H1 (cell line): ENCODE results near the gene CELF2. TPM values are rescaled to one million over a fixed set of nuclear protein-coding genes. Genes with fewer than 3 reads are reported as not detected.
A peak's percentile ranks its signal among the peaks of the same experiment; 100 is the strongest.

Experiments
- CTCF ChIA-PET: fragments of 300-600 bp; sonication (Branson Sonifier 250); formaldehyde crosslinking; loops from one replicate; lab custom pipeline; 2021; ENCODE audit not compliant: partially characterized antibody; lab: Charles Lee
- POLR2A ChIA-PET: fragments of 300-600 bp; sonication (Branson Sonifier 250); formaldehyde crosslinking; loops from one replicate; lab custom pipeline; 2021; ENCODE audit warnings: inconsistent platforms; ENCODE audit not compliant: partially characterized antibody; lab: Charles Lee
- DNase-seq, 2 experiments: peaks; one replicate each; pipeline versions ENCODE4 v3.0.0 to v3.0.0-alpha.2; 2010 to 2022; ENCODE audit warnings: low spot score in 2 of 2, low read depth in 1 of 2, mixed read lengths in 1 of 2
- FAIRE-seq: peaks from 2 replicates; lab custom pipeline; 2011; peaks lifted over from hg19 to GRCh38; lab: Jason Lieb, UNC
- H2AFZ ChIP-seq: 2 replicates; pipeline ENCODE4 v1.8.1; 2012; ENCODE audit warnings: low read length, inconsistent platforms
- H2AK5ac ChIP-seq: 2 replicates; pipeline ENCODE4 v1.6.1; 2013; ENCODE audit warnings: low read depth, low read length
- H2BK120ac ChIP-seq: replicated peaks from 2 replicates; pipeline ENCODE3; 2013; ENCODE audit warnings: low read depth, low read length, inconsistent platforms
- H2BK12ac ChIP-seq: 2 replicates; pipeline ENCODE4 v1.6.1; 2013; ENCODE audit warnings: low read depth, low read length
- H2BK15ac ChIP-seq: 2 replicates; pipeline ENCODE4 v1.6.1; 2013; ENCODE audit warnings: low read length
- H2BK20ac ChIP-seq: 2 replicates; pipeline ENCODE4 v1.6.1; 2013; ENCODE audit warnings: low read length
- H2BK5ac ChIP-seq: 2 replicates; pipeline ENCODE4 v1.6.1; 2013; ENCODE audit warnings: low read depth, low read length
- H3K14ac ChIP-seq: 2 replicates; pipeline ENCODE4 v1.6.1; 2013; ENCODE audit warnings: inconsistent platforms; ENCODE audit not compliant: insufficient read length
- H3K18ac ChIP-seq: 2 replicates; pipeline ENCODE4 v1.6.1; 2013; ENCODE audit warnings: low read length; ENCODE audit errors: extremely low read depth
- H3K23ac ChIP-seq: 2 replicates; pipeline ENCODE4 v1.6.1; 2013; ENCODE audit warnings: inconsistent platforms; ENCODE audit not compliant: insufficient read length
- H3K23me2 ChIP-seq: 2 replicates; pipeline ENCODE4 v1.6.1; 2013; ENCODE audit warnings: low read depth, low read length
- H3K27ac ChIP-seq: 2 replicates; pipeline ENCODE4 v1.6.1; 2011; ENCODE audit warnings: low read depth, low read length, inconsistent platforms
- H3K27me3 ChIP-seq, 4 experiments: replicated peaks in 1 of 4; 1 replicate in 1 of 4; 2 replicates in 3 of 4; pipeline versions ENCODE4 v1.6.1 to v1.8.1; 2011 to 2013; ENCODE audit warnings: low read length in 3 of 4, mild to moderate bottlenecking in 3 of 4, inconsistent platforms in 2 of 4, mixed read lengths in 2 of 4, moderate library complexity in 1 of 4; ENCODE audit not compliant: control insufficient read depth in 3 of 4, insufficient read depth in 3 of 4; ENCODE audit errors: extremely low read depth in 1 of 4
- H3K36me3 ChIP-seq, 4 experiments: 2 replicates each; pipeline versions ENCODE4 v1.6.1 to v1.8.1; 2011 to 2013; ENCODE audit warnings: mild to moderate bottlenecking in 4 of 4, low read length in 3 of 4, moderate library complexity in 2 of 4, control low read depth in 1 of 4, inconsistent platforms in 1 of 4; ENCODE audit not compliant: insufficient read depth in 4 of 4, control insufficient read depth in 2 of 4
- H3K4ac ChIP-seq: replicated peaks from 2 replicates; pipeline ENCODE3; 2013; ENCODE audit warnings: low read length, low read depth, mixed read lengths, inconsistent platforms; ENCODE audit not compliant: insufficient read length
- H3K4me1 ChIP-seq, 4 experiments: replicated peaks in 1 of 4; 1 replicate in 1 of 4; 2 replicates in 3 of 4; pipeline versions ENCODE4 v1.6.1 to v1.8.1; 2011 to 2013; ENCODE audit warnings: low read length in 3 of 4, inconsistent platforms in 2 of 4, mixed read lengths in 1 of 4; ENCODE audit not compliant: insufficient read depth in 4 of 4, control insufficient read depth in 3 of 4
- H3K4me2 ChIP-seq, 2 experiments: 2 replicates each; pipeline versions ENCODE4 v1.6.1 to v1.8.1; 2011 to 2013; ENCODE audit warnings: low read depth in 2 of 2, low read length in 2 of 2, control low read depth in 1 of 2, inconsistent platforms in 1 of 2, mild to moderate bottlenecking in 1 of 2; ENCODE audit not compliant: insufficient read depth in 1 of 2
- H3K4me3 ChIP-seq, 4 experiments: fragments of 200-600, 300-600 bp in 1 of 4; sonication (generic), shearing (Covaris generic), sonication (Bioruptor Twin) in 1 of 4; 2 replicates each; pipeline versions ENCODE4 v1.5.1 to v1.8.1; 2011 to 2016; ENCODE audit warnings: low read length in 4 of 4, low read depth in 3 of 4, control low read depth in 2 of 4, inconsistent platforms in 2 of 4, mild to moderate bottlenecking in 2 of 4, mixed read lengths in 1 of 4, moderate library complexity in 1 of 4; ENCODE audit not compliant: insufficient read depth in 2 of 4; ENCODE audit errors: extremely low read depth in 1 of 4
- H3K56ac ChIP-seq: replicated peaks from 2 replicates; pipeline ENCODE3; 2013; ENCODE audit warnings: low read depth, mild to moderate bottlenecking, mixed read lengths, low read length, inconsistent platforms; ENCODE audit not compliant: insufficient read length
- H3K79me1 ChIP-seq: 2 replicates; pipeline ENCODE4 v1.6.1; 2013; ENCODE audit warnings: low read depth, low read length, control low read depth
- H3K79me2 ChIP-seq, 2 experiments: 2 replicates each; pipeline versions ENCODE4 v1.6.1 to v1.8.1; 2012 to 2013; ENCODE audit warnings: low read length in 2 of 2, mild to moderate bottlenecking in 2 of 2, inconsistent platforms in 1 of 2; ENCODE audit not compliant: insufficient read depth in 2 of 2, control insufficient read depth in 1 of 2
- H3K9ac ChIP-seq, 4 experiments: replicated peaks in 1 of 4; 1 replicate in 1 of 4; 2 replicates in 3 of 4; pipeline versions ENCODE4 v1.6.1 to v1.8.1; 2011 to 2013; ENCODE audit warnings: low read depth in 3 of 4, low read length in 3 of 4, control low read depth in 2 of 4, mild to moderate bottlenecking in 2 of 4, moderate library complexity in 2 of 4, inconsistent platforms in 1 of 4; ENCODE audit errors: extremely low read depth in 1 of 4
- H3K9me3 ChIP-seq, 2 experiments: 2 replicates each; pipeline versions ENCODE4 v1.6.1 to v1.8.1; 2012 to 2013; ENCODE audit warnings: mild to moderate bottlenecking in 2 of 2, moderate library complexity in 2 of 2, control low read depth in 1 of 2, inconsistent platforms in 1 of 2, low read depth in 1 of 2, low read length in 1 of 2, mixed read lengths in 1 of 2; ENCODE audit not compliant: insufficient read depth in 2 of 2
- H4K20me1 ChIP-seq, 2 experiments: replicated peaks in 1 of 2; 2 replicates each; pipeline versions ENCODE3 to v1.8.1; 2011 to 2013; ENCODE audit warnings: inconsistent platforms in 2 of 2, low read length in 2 of 2, mild to moderate bottlenecking in 1 of 2; ENCODE audit not compliant: insufficient read depth in 2 of 2, control insufficient read depth in 1 of 2
- H4K5ac ChIP-seq: 2 replicates; pipeline ENCODE4 v1.6.1; 2013; ENCODE audit warnings: low read length, low read depth, mixed read lengths, inconsistent platforms; ENCODE audit not compliant: insufficient read length
- H4K8ac ChIP-seq: 2 replicates; pipeline ENCODE4 v1.8.0; 2013; ENCODE audit warnings: mild to moderate bottlenecking, moderate library complexity, low read length, inconsistent platforms; ENCODE audit not compliant: insufficient read depth; ENCODE audit errors: extremely low read depth
- H4K91ac ChIP-seq: replicated peaks from 2 replicates; pipeline ENCODE3; 2013; ENCODE audit warnings: low read length, mixed read lengths, inconsistent platforms; ENCODE audit not compliant: insufficient read length
- SUZ12 ChIP-seq: fragments of 200-600 bp; sonication (generic); IDR thresholded peaks from 2 replicates; pipeline ENCODE4 v1.6.1; 2012; ENCODE audit warnings: mild to moderate bottlenecking, inconsistent platforms, low read length, moderate library complexity, mixed read lengths
- TEAD4 ChIP-seq: IDR thresholded peaks from 2 replicates; pipeline ENCODE4 v1.6.1; 2012; ENCODE audit warnings: low read depth, low read length, inconsistent platforms, mixed read lengths
- WGBS, 2 experiments: shearing (Covaris generic) in 1 of 2; methylation state at CpG; one replicate each; pipeline versions ENCODE4 v1.1.6 to v1.1.7; 2013 to 2015; ENCODE audit warnings: low lambda C conversion rate in 2 of 2, mixed read lengths in 2 of 2, inconsistent platforms in 1 of 2, low coverage in 1 of 2, missing lambda C conversion rate in 1 of 2; ENCODE audit not compliant: insufficient replicate concordance in 2 of 2, insufficient coverage in 1 of 2, insufficient read length in 1 of 2; ENCODE audit errors: extremely low coverage in 1 of 2, missing lambda C conversion rate in 1 of 2; 5-methylcytosine and 5-hydroxymethylcytosine counted together
- polyA plus RNA-seq, 7 experiments: library from polyadenylated mRNA; depleted of rRNA in 3 of 7; stranded (reverse) in 5 of 7; unstranded in 2 of 7; fragments of >200 nt in 5 of 7; fragments of 200-250 nt in 2 of 7; gene quantifications; 1 replicate in 5 of 7; 2 replicates in 1 of 7; 4 replicates in 1 of 7; pipeline versions ENCODE4 v1.2.1 to v1.2.3, GENCODE V29; 2011 to 2013; ENCODE audit warnings: missing spikeins in 2 of 7, mixed read lengths in 2 of 7
- total RNA-seq: library from RNA; stranded (reverse); fragmentation: NEBNext Ultra II Directional; extraction: Animal tissue kit (Norgen Biotek cat#: 25700); gene quantifications from 2 replicates; pipeline ENCODE4 v1.2.1, GENCODE V29; 2021

The CELF2 gene
- total and polyA plus RNA-seq, 2 of the 8 experiments (the other 6 are each of a cell fraction or from before 2014, with no cell fraction given), result 18.3 to 22.7 TPM

DNA sequence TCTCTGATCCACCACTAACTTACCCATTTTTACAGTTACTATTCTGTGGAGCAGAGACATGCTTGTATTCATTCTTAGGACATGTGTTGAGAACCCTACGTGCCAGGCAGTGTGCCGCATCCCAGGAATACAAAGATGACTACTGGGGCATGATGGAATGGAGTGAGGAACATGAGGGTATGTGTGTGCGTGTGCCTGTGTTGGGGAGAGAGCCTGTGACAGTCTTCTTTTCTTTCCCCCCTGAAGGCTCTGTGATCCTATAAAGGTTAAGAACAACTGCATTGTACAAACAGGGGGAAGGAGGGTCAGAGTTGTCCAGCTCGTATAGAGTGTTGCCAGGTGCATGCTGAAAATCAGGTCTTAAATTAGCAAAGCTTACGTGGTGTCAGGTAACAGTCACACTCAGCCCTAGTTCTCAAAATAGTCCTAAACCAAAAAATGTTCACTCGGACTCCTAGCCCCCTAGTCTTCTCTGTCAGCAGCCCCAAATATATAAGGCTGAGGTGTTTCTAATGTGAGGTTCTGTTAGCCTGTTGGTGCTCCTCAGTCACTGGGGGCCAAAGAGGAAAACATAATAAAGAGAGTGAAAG is 161.9 kb downstream of the CELF2 start:
- H3K4me1 ChIP-seq, result peaks cover 0 to 8% (median under 1%) of the 10 kb centered on the region in 4 experiments; a peak in 2 of 7 replicates
- no peaks in the 10 kb centered on the region for H3K23me2 ChIP-seq
- no peak overlapping the region for H2AK5ac ChIP-seq
- ChIA-PET CTCF (interaction anchor here (1.0 to 1.2 kb wide), 3 partner anchors 14 to 90 kb away, joined by 3 to 4 read pairs (median 4); no protein-coding TSS in a partner anchor), POLR2A (interaction anchor here (0.8 kb wide), 2 partner anchors 16 to 31 kb away, joined by 3 read pairs; no protein-coding TSS in a partner anchor)
- no peak overlapping the region for H2BK20ac ChIP-seq
- TF ChIP-seq TEAD4 (no peak), SUZ12 (no peak)
- WGBS, 2 experiments, result 87% methylated on average over 6 of the region's 6 CpGs; no CpG with 5 or more reads in 1 of the 2 experiments
- no peak overlapping the region for H3K27ac ChIP-seq
- H3K27me3 ChIP-seq, result no peaks in the 10 kb centered on the region
- no peak overlapping the region for H4K5ac ChIP-seq
- no peak overlapping the region for H2BK15ac ChIP-seq
- H3K18ac ChIP-seq, result no peak overlapping the region
- H3K79me2 ChIP-seq, result peaks cover 0 to under 1% of the 10 kb centered on the region in 2 experiments; a peak in 1 of 4 replicates
- no peak overlapping the region for H2AFZ ChIP-seq
- no peaks in the 10 kb centered on the region for H4K20me1 ChIP-seq
- H4K8ac ChIP-seq, result no peak overlapping the region
- H3K23ac ChIP-seq, result no peak overlapping the region
- peak overlapping the region in 1 of 4 experiments; percentile 6; a peak in 1 of 7 replicates for H3K9ac ChIP-seq
- H3K14ac ChIP-seq, result no peak overlapping the region
- no peak overlapping the region for H3K4ac ChIP-seq
- H3K79me1 ChIP-seq, result no peaks in the 10 kb centered on the region; the same call in 1 of the 2 replicates
- no peak overlapping the region for H2BK5ac ChIP-seq
- H3K9me3 ChIP-seq, result no peaks in the 10 kb centered on the region
- FAIRE-seq (no peak), DNase-seq (no peak)
- H2BK12ac ChIP-seq, result no peak overlapping the region
- H4K91ac ChIP-seq, result no peak overlapping the region
- H3K4me3 ChIP-seq, result no peak overlapping the region
- no peak overlapping the region for H3K56ac ChIP-seq
- no peak overlapping the region for H2BK120ac ChIP-seq
- H3K4me2 ChIP-seq, result no peak overlapping the region
- peaks cover 0 to 3% (median 0%) of the 10 kb centered on the region in 4 experiments; a peak in 2 of 8 replicates for H3K36me3 ChIP-seq
